ENCODE results near the gene FPR2. TPM values are rescaled to one million over a fixed set of nuclear protein-coding genes. Genes with fewer than 3 reads are reported as not detected.

Gene FPR2
- total RNA-seq, 2 donors from 2014 or later = 0.47 to 1.1 TPM

- H3K9ac ChIP-seq (ENCODE audit: low read depth in 2 of 2, low read length in 2 of 2) = no peak overlapping the region
- H3K4me1 ChIP-seq = no peaks in the 10 kb centered on the region
- H3K36me3 ChIP-seq = no peaks in the 10 kb centered on the region
- intact Hi-C loops (cut with DNase I) = no loop called here
- H3K4me3 ChIP-seq = no peak overlapping the region
- TF ChIP-seq CTCF (IDR thresholded peaks at IDR 0.05) = no peak
- peaks cover 3% of the 10 kb centered on the region for H3K27me3 ChIP-seq
- no peak for DNase-seq
- no peak overlapping the region for H3K27ac ChIP-seq
- H3K9me3 ChIP-seq = no peaks in the 10 kb centered on the region
Measured at GRCh38 chr19:51724543-51724942, 36.4 kb upstream of the FPR2 start.

GRCh38 chr19:51726049-51726448, 34.9 kb upstream of the FPR2 start:
- no peak for TF ChIP-seq CTCF (IDR thresholded peaks at IDR 0.05)
- Histone ChIP-seq H3K4me3 (no peak overlapping the region), H3K27ac (no peak overlapping the region), H3K4me1 (no peaks in the 10 kb centered on the region), H3K36me3 (no peaks in the 10 kb centered on the region), H3K9me3 (no peaks in the 10 kb centered on the region), H3K27me3 (no peaks in the 10 kb centered on the region), H3K9ac (ENCODE audit: low read depth in 2 of 2, low read length in 2 of 2) (no peak overlapping the region)
- intact Hi-C loops (cut with DNase I) = no loop called here
- DNase-seq = peak; percentile 39

GRCh38 chr19:51727349-51727880, 33.6 kb upstream of the FPR2 start:
- intact Hi-C loops (cut with DNase I) = no loop called here
- Histone ChIP-seq H3K9me3 (no peaks in the 10 kb centered on the region), H3K4me1 (no peaks in the 10 kb centered on the region), H3K36me3 (no peaks in the 10 kb centered on the region), H3K9ac (ENCODE audit: low read depth in 2 of 2, low read length in 2 of 2) (no peak overlapping the region), H3K27ac (no peak overlapping the region), H3K27me3 (no peaks in the 10 kb centered on the region), H3K4me3 (no peak overlapping the region)
- no peak for DNase-seq
- TF ChIP-seq CTCF (IDR thresholded peaks at IDR 0.05) = no peak

- H3K9ac ChIP-seq (ENCODE audit: low read depth in 2 of 2, low read length in 2 of 2) = no peak overlapping the region
- no peak overlapping the region for H3K4me3 ChIP-seq
- H3K36me3 ChIP-seq = no peaks in the 10 kb centered on the region
- H3K27me3 ChIP-seq = no peaks in the 10 kb centered on the region
- H3K9me3 ChIP-seq = no peaks in the 10 kb centered on the region
- intact Hi-C loops (cut with DNase I) = no loop called here
- no peak for TF ChIP-seq CTCF (IDR thresholded peaks at IDR 0.05)
- no peak overlapping the region for H3K27ac ChIP-seq
- DNase-seq = no peak
- no peaks in the 10 kb centered on the region for H3K4me1 ChIP-seq
Measured at GRCh38 chr19:51729781-51730180, 31.2 kb upstream of the FPR2 start.

GRCh38 chr19:51733742-51734522, 27.0 kb upstream of the FPR2 start:
- intact Hi-C loops (cut with DNase I) = no loop called here
- no peaks in the 10 kb centered on the region for H3K9me3 ChIP-seq
- no peaks in the 10 kb centered on the region for H3K36me3 ChIP-seq

More at GRCh38 chr19:51733742-51734522, 27.0 kb upstream of the FPR2 start:
- Histone ChIP-seq H3K4me3 (no peak overlapping the region), H3K9ac (ENCODE audit: low read depth in 2 of 2, low read length in 2 of 2) (no peak overlapping the region), H3K27ac (no peak overlapping the region), H3K4me1 (no peaks in the 10 kb centered on the region), H3K27me3 (no peaks in the 10 kb centered on the region)
- no peak for TF ChIP-seq CTCF (IDR thresholded peaks at IDR 0.05)
- no peak for DNase-seq
